ENCODE measurements around the gene PLA2G2E.

The PLA2G2E gene

DNA sequence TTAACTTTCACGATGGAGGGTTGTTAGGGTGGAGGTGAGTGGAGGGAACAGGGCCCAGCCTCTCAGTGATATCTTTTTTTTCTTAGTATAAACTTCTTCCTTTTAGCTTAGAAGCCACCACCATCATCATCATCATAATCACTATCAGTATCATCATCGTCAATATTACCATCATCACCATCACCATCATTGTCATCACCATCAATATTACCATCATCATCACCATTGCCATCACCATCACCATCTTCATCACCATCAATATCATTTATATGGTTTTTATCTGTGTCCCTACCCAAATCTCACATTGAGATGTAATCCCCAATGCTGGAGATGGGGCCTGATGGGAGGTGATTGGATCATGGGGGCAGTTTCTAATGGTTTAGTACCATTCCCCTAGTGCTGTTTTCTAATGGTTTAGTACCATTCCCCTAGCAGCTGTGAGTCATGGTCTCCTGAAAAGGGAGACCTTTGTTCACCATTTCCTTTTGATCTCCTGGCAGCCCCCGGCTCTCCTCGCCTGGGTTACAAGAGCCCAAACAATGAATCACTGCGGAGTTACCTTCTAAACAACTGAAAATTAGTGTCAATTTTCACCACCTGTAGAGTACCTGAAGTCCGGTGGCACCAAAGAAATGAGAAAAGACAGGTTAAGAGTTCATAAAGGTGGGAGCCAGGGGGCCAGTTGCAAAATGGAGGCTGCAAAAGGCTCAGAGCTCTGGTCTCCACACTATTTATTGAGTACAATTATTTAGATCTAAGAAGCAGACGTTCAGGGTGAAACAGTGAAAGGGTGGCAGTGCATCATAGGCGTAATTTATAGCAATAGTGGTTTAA, 3.1 kb upstream of the PLA2G2E start:
- DNase-seq, result no peak

DNA sequence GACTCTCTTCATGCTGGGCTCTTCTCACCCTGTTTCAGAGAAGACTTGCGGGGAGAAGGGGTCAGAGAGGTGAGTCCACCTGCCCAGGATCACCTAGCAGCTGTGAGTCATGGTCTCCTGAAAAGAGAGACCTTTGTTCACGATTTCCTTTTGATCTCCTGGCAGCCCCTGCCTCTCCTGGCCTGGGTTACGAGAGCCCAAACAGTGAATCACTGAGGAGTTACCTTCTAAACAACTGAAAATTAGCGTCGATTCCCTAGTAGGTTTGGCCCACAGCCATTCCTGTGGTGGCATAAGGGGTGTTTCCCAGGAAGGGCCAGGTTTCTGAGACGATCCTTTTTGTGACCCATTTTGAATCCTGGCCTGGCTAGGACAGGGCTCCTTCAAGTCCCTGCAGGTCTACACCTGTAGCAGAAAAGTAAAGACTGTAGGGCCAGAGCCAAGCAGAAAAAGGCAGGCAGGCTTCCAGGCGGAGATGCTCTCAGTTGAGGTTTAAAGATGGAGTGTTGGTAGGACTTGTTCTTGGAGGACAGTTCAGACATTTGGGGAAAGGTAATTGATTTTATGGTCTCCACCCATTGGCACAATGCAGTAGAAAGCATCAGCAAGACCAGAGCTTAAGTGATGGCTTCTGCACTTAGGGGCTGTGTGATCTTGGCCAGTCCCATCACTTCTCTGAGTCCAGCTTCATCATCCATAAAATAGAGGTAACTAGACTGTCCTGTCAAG, 2.1 kb upstream of the PLA2G2E start:
- no peak for DNase-seq

- no peak for DNase-seq
Observed at GRCh38 chr1:19923953-19924346, 533 bp upstream of the PLA2G2E start.

GRCh38 chr1:19922015-19922688, 1.3 kb downstream of the PLA2G2E start:
- no peak for DNase-seq

DNA sequence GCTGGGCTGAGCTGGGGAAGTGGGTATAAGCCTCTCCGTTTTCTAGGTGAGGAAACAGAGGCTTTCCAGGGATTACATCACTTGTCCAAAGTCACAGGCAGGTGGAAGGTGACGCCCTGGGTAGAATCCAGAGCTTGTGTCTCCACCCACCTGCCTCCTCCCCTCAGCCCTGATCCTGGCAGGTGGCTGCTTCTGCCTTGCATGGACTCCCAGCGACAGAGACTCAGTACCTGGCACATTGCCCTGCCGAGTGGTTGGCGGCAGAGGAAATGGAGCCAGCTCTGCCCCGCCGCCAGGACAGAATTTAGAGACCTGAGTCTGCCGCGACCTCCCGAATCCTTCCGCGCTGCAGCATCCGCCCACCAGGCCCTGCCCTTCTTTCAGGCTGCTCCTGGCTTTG, 2.1 kb downstream of the PLA2G2E start:
- no peak for DNase-seq

GRCh38 chr1:19920132-19920710, 3.2 kb downstream of the PLA2G2E start:
- DNase-seq, result no peak

GRCh38 chr1:19918057-19918456, 5.4 kb downstream of the PLA2G2E start:
- DNase-seq, result peak; percentile 79

- DNase-seq, result no peak
Observed at GRCh38 chr1:19910650-19911049, 12.8 kb downstream of the PLA2G2E start.

GRCh38 chr1:19909971-19910370, 13.4 kb downstream of the PLA2G2E start:
- DNase-seq, result no peak

GRCh38 chr1:19909392-19909791, 14.0 kb downstream of the PLA2G2E start:
- no peak for DNase-seq

DNA sequence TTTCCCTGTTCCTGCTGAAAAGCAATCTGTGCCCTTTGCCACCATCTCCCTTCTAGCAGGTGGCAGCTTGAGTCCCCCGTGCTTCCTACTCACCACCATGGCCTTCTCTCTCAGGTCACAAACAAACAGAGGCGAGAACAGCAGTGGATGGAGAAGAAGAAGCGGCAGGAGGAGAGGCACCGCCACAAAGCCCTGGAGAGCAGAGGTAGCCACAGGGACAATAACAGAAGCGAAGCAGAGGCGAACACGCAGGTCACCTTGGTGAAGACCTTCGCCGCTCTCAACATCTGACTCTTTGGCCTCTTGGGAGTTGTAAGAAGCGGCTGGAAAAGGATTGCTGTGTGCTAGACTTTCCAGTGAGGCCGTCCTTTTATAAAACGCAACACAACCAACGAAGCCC, 16.0 kb downstream of the PLA2G2E start:
- no peak for DNase-seq

DNA sequence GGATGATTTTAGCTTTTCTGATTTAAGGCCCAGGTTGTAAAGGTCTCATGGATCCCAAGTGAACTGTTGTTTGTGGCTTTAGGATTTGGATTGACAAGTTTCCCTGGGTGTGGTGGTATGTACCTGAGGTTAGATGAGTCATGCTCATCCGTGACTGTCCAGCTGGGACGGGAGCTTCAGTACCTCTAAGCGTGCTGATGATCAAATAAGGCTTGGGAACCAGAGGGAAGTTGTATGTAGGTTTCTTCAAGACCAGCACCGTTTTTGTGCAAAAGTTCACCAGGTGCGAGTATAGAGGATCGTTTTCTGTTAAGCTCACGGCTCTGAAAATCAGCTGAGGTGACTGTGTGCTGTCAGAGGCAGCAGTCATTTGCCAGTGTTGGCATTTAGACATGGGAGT, 19.8 kb downstream of the PLA2G2E start:
- no peak for DNase-seq

- DNase-seq, result no peak
Observed at GRCh38 chr1:19901653-19902052, 21.8 kb downstream of the PLA2G2E start.

GRCh38 chr1:19894218-19894617, 29.2 kb downstream of the PLA2G2E start:
- no peak for DNase-seq

GRCh38 chr1:19893687-19894086, 29.7 kb downstream of the PLA2G2E start:
- no peak for DNase-seq

DNA sequence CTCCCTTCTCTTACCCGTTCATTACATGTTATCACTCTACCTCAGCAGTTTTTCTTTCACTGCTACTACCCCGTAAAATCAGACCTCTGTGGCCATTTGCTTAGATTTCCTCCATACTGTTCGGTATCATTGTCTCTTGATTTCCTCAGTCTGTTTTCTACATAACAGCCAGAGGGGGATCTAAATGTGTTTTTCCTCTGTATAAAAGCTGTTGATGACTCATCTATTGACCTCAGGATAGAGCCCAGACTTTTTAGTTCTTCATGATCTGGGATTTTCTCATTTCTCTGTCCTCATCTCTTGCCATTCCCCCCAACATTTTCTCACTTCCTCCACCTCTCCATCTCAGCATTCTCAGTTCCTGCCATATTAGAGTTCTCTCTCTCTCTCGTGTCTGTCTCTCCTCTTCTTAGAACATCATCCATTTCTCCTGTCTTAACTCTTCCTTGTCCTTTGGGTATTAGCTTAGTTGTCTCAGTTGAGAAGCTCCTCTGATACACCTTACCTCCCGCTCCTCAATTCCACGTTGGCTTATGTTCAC, 30.7 kb downstream of the PLA2G2E start:
- DNase-seq, result no peak

GRCh38 chr1:19892129-19892528, 31.3 kb downstream of the PLA2G2E start:
- no peak for DNase-seq

- no peak for DNase-seq
Observed at GRCh38 chr1:19889656-19890055, 33.8 kb downstream of the PLA2G2E start.

GRCh38 chr1:19888112-19888511, 35.3 kb downstream of the PLA2G2E start:
- no peak for DNase-seq

DNA sequence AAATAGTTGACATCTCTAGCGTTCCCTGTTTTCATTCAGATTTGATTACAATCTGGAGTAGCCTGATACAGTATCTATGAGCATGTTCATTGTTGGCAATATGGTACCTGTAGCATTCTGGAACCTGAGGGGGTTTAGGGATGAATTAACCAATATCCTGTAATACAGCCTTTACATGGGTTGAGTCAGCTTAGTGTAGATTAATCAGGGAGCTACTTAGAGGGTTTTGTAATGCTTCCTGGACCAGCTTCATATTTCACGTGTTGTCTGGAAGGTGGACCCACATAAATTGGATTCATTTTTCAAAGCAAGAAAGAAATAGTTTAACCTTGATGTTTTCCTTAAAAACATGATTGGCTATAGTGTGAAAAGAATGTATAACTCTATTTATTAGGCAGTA, 37.6 kb downstream of the PLA2G2E start:
- no peak for DNase-seq

- DNase-seq, result no peak
Observed at GRCh38 chr1:19884312-19884711, 39.1 kb downstream of the PLA2G2E start.

GRCh38 chr1:19882111-19883071, 41.0 kb downstream of the PLA2G2E start, which contains the start of gene OTUD3:
Gene OTUD3 (plus strand): TSS chr1:19882395. CDS start chr1:19882514, 119 bp downstream.
- peak; percentile 98 for DNase-seq

All from activated CD4-positive, alpha-beta T cell treated with anti-CD3 and anti-CD28 coated beads, Interleukin-10, Interleukin-2, amounts not matched to agents 100 ng/mL and 50 ng/mL, durations not matched to agents 16 hours and 8 hours (primary cell).